ENCODE results near the gene ZNF552.

DNA sequence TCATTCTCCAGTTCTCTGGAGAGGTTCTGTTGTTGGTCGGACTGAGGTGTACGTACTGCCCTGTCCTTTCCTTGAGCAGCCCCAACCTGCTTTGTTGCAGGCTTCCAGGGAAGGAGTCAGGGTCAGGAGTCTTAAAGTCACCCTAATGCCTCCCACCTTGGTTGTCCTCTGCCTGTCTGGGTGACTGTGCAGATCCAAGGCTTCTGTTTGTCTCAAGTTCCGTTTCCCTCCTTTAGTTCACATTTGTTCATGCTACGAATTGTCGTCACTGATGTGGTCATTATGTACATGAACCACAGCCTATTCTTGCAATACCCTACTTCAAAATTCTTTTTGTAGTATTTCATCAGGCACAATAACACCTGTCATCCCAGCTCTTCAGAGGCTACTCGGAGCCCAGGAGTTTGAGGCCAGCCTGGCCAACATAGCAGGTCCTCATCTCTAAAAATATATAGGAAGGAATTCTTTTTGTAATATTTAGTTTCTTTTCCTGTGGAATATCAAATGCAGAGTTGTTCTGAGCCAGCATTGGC, 37.9 kb downstream of the ZNF552 start:
- TF ChIP-seq NCOR1 (IDR thresholded peaks at IDR 0.05; ENCODE audit: borderline replicate concordance, low read length) (no peak), BORCS8-MEF2B (CRISPR knock-in tag; IDR thresholded peaks at IDR 0.05) (no peak), NPAS2 (CRISPR knock-in tag; IDR thresholded peaks at IDR 0.05; ENCODE audit: borderline replicate concordance) (no peak), ZNF549 (CRISPR knock-in tag; IDR thresholded peaks at IDR 0.05) (no peak), PTBP1 (IDR thresholded peaks at IDR 0.05; ENCODE audit: low read depth, low read length, poor library complexity, severe bottlenecking) (no peak), RAD21 (CRISPR knock-in tag; IDR thresholded peaks at IDR 0.05) (no peak), HNRNPL (IDR thresholded peaks at IDR 0.05; ENCODE audit: low read depth, low read length) (no peak), RELA (CRISPR knock-in tag; IDR thresholded peaks at IDR 0.05) (no peak), TBP (CRISPR knock-in tag; IDR thresholded peaks at IDR 0.05) (no peak)
- TF ChIP-seq, protein P1, sequence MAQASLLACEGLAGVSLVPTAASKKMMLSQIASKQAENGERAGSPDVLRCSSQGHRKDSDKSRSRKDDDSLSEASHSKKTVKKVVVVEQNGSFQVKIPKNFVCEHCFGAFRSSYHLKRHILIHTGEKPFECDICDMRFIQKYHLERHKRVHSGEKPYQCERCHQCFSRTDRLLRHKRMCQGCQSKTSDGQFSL (CRISPR knock-in tag; IDR thresholded peaks at IDR 0.05), result no peak
- TF ChIP-seq, protein P2, sequence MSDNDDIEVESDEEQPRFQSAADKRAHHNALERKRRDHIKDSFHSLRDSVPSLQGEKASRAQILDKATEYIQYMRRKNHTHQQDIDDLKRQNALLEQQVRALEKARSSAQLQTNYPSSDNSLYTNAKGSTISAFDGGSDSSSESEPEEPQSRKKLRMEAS (IDR thresholded peaks at IDR 0.05), result no peak
- TF ChIP-seq, protein P3, sequence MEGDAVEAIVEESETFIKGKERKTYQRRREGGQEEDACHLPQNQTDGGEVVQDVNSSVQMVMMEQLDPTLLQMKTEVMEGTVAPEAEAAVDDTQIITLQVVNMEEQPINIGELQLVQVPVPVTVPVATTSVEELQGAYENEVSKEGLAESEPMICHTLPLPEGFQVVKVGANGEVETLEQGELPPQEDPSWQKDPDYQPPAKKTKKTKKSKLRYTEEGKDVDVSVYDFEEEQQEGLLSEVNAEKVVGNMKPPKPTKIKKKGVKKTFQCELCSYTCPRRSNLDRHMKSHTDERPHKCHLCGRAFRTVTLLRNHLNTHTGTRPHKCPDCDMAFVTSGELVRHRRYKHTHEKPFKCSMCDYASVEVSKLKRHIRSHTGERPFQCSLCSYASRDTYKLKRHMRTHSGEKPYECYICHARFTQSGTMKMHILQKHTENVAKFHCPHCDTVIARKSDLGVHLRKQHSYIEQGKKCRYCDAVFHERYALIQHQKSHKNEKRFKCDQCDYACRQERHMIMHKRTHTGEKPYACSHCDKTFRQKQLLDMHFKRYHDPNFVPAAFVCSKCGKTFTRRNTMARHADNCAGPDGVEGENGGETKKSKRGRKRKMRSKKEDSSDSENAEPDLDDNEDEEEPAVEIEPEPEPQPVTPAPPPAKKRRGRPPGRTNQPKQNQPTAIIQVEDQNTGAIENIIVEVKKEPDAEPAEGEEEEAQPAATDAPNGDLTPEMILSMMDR (CRISPR knock-in tag; IDR thresholded peaks at IDR 0.05), result no peak
- TF ChIP-seq, protein P4, sequence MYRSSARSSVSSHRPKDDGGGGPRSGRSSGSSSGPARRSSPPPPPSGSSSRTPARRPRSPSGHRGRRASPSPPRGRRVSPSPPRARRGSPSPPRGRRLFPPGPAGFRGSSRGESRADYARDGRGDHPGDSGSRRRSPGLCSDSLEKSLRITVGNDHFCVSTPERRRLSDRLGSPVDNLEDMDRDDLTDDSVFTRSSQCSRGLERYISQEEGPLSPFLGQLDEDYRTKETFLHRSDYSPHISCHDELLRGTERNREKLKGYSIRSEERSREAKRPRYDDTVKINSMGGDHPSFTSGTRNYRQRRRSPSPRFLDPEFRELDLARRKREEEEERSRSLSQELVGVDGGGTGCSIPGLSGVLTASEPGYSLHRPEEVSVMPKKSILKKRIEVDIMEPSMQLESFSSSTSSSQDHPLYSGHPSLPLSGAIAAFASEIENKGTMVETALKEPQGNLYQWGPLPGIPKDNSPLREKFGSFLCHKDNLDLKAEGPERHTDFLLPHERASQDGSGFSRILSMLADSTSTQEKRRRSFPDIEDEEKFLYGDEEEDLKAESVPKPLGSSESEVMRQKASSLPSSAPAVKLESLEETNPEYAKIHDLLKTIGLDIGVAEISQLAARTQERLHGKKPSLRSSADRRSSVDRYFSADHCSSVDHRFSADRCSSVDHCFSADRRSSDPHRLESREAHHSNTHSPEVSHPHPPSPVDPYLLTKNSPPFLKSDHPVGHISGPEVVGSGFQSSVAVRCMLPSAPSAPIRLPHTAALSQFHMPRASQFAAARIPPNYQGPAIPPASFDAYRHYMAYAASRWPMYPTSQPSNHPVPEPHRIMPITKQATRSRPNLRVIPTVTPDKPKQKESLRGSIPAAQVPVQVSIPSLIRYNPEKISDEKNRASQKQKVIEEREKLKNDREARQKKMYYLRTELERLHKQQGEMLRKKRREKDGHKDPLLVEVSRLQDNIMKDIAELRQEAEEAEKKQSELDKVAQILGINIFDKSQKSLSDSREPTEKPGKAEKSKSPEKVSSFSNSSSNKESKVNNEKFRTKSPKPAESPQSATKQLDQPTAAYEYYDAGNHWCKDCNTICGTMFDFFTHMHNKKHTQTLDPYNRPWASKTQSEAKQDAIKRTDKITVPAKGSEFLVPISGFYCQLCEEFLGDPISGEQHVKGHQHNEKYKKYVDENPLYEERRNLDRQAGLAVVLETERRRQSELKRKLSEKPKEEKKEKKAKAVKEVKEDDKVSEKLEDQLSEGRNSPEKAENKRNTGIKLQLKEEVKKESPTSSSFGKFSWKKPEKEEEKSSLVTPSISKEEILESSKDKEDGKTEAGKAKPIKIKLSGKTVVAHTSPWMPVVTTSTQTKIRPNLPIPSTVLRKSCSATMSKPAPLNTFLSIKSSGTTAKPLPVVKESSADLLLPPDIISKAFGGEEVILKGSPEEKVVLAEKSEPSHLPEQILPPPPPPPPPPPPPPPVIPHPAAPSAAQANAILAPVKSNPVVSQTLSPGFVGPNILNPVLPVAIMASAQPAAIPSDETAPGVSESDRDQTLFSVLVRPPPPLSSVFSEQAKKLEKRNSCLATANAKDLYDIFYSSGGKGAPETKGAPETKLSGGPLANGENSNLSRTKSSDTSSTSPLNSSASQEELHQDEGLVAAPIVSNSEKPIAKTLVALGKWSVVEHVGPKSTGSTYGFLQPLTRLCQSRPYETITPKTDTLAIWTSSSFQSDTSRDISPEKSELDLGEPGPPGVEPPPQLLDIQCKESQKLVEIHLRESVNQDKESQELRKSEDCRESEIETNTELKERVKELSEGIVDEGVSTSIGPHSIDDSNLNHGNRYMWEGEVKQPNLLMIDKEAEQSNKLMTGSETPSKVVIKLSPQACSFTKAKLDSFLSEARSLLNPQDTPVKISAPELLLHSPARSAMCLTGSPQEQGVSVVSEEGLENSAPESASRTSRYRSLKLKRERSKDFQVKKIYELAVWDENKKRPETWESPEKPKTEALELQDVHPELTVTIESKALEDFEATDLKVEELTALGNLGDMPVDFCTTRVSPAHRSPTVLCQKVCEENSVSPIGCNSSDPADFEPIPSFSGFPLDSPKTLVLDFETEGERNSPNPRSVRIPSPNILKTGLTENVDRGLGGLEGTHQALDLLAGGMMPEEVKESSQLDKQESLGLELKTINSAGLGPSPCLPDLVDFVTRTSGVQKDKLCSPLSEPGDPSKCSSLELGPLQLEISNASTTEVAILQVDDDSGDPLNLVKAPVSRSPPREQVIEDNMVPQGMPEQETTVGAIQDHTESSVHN (CRISPR knock-in tag; IDR thresholded peaks at IDR 0.05), result no peak
